Measurements from ENCODE around the gene ZNF805. TPM values are rescaled to one million over a fixed set of nuclear protein-coding genes. Genes with fewer than 3 reads are reported as not detected.

The ZNF805 gene
- total and polyA plus RNA-seq, 2 of the 13 experiments (the other 11 are each of a cell fraction or from before 2014, with no cell fraction given): 5.1 to 12.8 TPM

DNA sequence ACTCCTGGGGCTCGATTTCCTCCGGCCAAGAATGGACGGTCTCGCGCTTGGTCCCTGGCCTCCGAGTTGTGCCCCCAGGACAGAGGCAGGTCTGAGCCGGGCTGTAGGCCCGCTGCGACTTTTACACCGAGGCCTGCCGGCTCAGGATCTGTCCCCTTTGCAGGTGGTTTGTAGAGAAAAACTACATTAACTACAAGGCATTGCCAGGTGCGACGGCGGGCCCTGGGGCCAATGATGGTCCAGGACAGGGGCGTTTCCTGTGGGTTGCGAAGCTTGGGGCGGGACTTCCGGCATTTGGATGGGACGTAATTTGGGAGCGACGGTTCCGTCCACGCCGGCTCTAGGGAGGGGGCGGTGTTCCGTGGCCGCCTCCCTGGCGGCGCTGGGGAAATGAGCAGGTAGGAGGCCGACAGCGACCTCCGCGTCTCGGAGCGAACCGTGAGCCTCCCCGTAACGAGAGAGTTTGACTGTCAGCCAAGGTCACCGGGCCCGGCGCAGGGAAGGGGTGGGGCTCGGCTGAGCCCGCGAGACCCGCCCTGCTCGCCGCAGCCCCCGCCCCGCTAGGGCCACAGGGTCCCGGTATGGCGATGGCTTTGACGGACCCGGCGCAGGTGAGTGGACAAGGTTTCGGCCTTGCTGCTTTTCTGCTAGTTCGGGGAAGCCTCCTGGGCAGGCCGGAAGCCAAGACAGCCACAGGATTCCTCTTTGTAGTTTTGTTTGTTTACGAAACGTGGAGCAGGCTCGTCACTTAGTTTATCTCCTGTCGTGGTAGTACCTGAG, at the start of gene ZNF805 (continued):
- TF ChIP-seq ISX (CRISPR knock-in tag; conservative IDR thresholded peaks at IDR 0.05) (no peak; the same call in 1 of the 2 replicates), AHR (CRISPR knock-in tag; IDR thresholded peaks at IDR 0.05) (no peak), MAF1 (CRISPR knock-in tag; IDR thresholded peaks at IDR 0.05; ENCODE audit: borderline replicate concordance) (0 out of 2 replicates have a peak, but pooled peaks have one; percentile 44), FOXC1 (CRISPR knock-in tag; IDR thresholded peaks at IDR 0.05; ENCODE audit: borderline replicate concordance) (0 out of 2 replicates have a peak, but pooled peaks have one; percentile 73), FLYWCH1 (CRISPR knock-in tag; IDR thresholded peaks at IDR 0.05) (no peak), ONECUT2 (CRISPR knock-in tag; IDR thresholded peaks at IDR 0.05) (no peak), NONO (IDR thresholded peaks at IDR 0.05) (no peak), NONO (CRISPR knock-in tag; conservative IDR thresholded peaks at IDR 0.05) (no peak; the same call in 1 of the 2 replicates), MTA1 (CRISPR knock-in tag; IDR thresholded peaks at IDR 0.05; ENCODE audit: borderline replicate concordance) (no peak), ZMYM2 (CRISPR knock-in tag; IDR thresholded peaks at IDR 0.05) (no peak), NAIF1 (CRISPR knock-in tag; IDR thresholded peaks at IDR 0.05; ENCODE audit: borderline replicate concordance) (no peak), NFYC (CRISPR knock-in tag; IDR thresholded peaks at IDR 0.05) (peak; percentile 91), RCOR2 (CRISPR knock-in tag; IDR thresholded peaks at IDR 0.05) (no peak), ZBTB7B (CRISPR knock-in tag; IDR thresholded peaks at IDR 0.05) (peak; percentile 15; the same call in 1 of the 2 replicates), ELF4 (CRISPR knock-in tag; IDR thresholded peaks at IDR 0.05; ENCODE audit: borderline replicate concordance) (peak; percentile 58; the same call in 1 of the 2 replicates), ZNF335 (CRISPR knock-in tag; IDR thresholded peaks at IDR 0.05) (peak; percentile 37; the same call in 1 of the 2 replicates), IKZF1 (IDR thresholded peaks at IDR 0.05) (no peak), BORCS8-MEF2B (CRISPR knock-in tag; IDR thresholded peaks at IDR 0.05) (peak; percentile 64; the same call in 1 of the 2 replicates), ZNF501 (CRISPR knock-in tag; IDR thresholded peaks at IDR 0.05) (peak; percentile 95), ZNF644 (CRISPR knock-in tag; IDR thresholded peaks at IDR 0.05; ENCODE audit: low read depth) (no peak), FOXA1 (IDR thresholded peaks at IDR 0.05) (no peak), FOXA1 (CRISPR knock-in tag; IDR thresholded peaks at IDR 0.05) (no peak), ATF2 (CRISPR knock-in tag; IDR thresholded peaks at IDR 0.05) (no peak), GFI1 (CRISPR knock-in tag; IDR thresholded peaks at IDR 0.05; ENCODE audit: borderline replicate concordance) (no peak), PHB2 (IDR thresholded peaks at IDR 0.05; ENCODE audit: partially characterized antibody) (no peak), PPARG (CRISPR knock-in tag; conservative IDR thresholded peaks at IDR 0.05) (no peak), ZFP36L2 (CRISPR knock-in tag; IDR thresholded peaks at IDR 0.05) (no peak), EEA1 (CRISPR knock-in tag; IDR thresholded peaks at IDR 0.05; ENCODE audit: borderline replicate concordance) (peak; percentile 86; the same call in 1 of the 2 replicates), HDAC1 (CRISPR knock-in tag; IDR thresholded peaks at IDR 0.05) (peak; percentile 88), ZNF329 (CRISPR knock-in tag; IDR thresholded peaks at IDR 0.05; ENCODE audit: low read depth) (no peak), MEF2D (CRISPR knock-in tag; IDR thresholded peaks at IDR 0.05) (0 out of 2 replicates have a peak, but pooled peaks have one; percentile 51)
- TF ChIP-seq, protein P1, sequence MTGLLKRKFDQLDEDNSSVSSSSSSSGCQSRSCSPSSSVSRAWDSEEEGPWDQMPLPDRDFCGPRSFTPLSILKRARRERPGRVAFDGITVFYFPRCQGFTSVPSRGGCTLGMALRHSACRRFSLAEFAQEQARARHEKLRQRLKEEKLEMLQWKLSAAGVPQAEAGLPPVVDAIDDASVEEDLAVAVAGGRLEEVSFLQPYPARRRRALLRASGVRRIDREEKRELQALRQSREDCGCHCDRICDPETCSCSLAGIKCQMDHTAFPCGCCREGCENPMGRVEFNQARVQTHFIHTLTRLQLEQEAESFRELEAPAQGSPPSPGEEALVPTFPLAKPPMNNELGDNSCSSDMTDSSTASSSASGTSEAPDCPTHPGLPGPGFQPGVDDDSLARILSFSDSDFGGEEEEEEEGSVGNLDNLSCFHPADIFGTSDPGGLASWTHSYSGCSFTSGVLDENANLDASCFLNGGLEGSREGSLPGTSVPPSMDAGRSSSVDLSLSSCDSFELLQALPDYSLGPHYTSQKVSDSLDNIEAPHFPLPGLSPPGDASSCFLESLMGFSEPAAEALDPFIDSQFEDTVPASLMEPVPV (CRISPR knock-in tag; IDR thresholded peaks at IDR 0.05): peak; percentile 85; the same call in 1 of the 2 replicates

Data from HepG2 (cell line).